Common myeloid progenitor, CD34-positive (primary cell): Measurements from ENCODE around the gene ICA1.

Source experiments
- CTCF ChIA-PET: fragments of 350-600 bp; sonication (Branson Sonifier 250); formaldehyde crosslinking; loops from one replicate; lab custom pipeline; 2021; ENCODE audit warnings: antibody characterized with exemption; lab: Charles Lee
- POLR2A ChIA-PET: fragments of 350-600 bp; sonication (Branson Sonifier 250); formaldehyde crosslinking; loops from one replicate; lab custom pipeline; 2021; ENCODE audit warnings: antibody characterized with exemption; lab: Charles Lee
- DNase-seq, 3 donors: peaks; one replicate each; pipeline versions ENCODE4 v3.0.0 to v3.0.0-alpha.2; 2013
- H3K27ac ChIP-seq, 2 experiments: 1 replicate in 1 of 2; 2 replicates in 1 of 2; pipeline ENCODE4 v1.7.0; 2013; ENCODE audit warnings: inconsistent platforms in 2 of 2, low read length in 2 of 2, mild to moderate bottlenecking in 2 of 2, low read depth in 1 of 2, moderate library complexity in 1 of 2; ENCODE audit not compliant: severe bottlenecking in 2 of 2, insufficient read depth in 1 of 2, poor library complexity in 1 of 2
- H3K27me3 ChIP-seq, 5 experiments: replicated peaks in 2 of 5; 1 replicate in 3 of 5; 2 replicates in 2 of 5; pipeline versions ENCODE4 v1.6.1 to v1.7.0; 2013; ENCODE audit warnings: low read length in 4 of 5, mild to moderate bottlenecking in 2 of 5, moderate library complexity in 2 of 5, inconsistent platforms in 1 of 5; ENCODE audit not compliant: insufficient read depth in 5 of 5, control insufficient read depth in 4 of 5
- H3K36me3 ChIP-seq, 4 experiments: 1 replicate in 2 of 4; 2 replicates in 2 of 4; pipeline versions ENCODE4 v1.6.1 to v1.7.0; 2013; ENCODE audit warnings: low read length in 3 of 4, control low read depth in 1 of 4, mild to moderate bottlenecking in 1 of 4; ENCODE audit not compliant: control insufficient read depth in 4 of 4, insufficient read depth in 4 of 4
- H3K4me1 ChIP-seq, 4 experiments: 1 replicate in 3 of 4; 2 replicates in 1 of 4; pipeline versions ENCODE4 v1.6.1 to v1.7.1; 2013; ENCODE audit warnings: low read length in 3 of 4, mild to moderate bottlenecking in 3 of 4, control low read depth in 1 of 4, inconsistent platforms in 1 of 4, moderate library complexity in 1 of 4; ENCODE audit not compliant: control insufficient read depth in 4 of 4, insufficient read depth in 4 of 4; ENCODE audit errors: control extremely low read depth in 1 of 4
- H3K4me3 ChIP-seq, 7 experiments: 1 replicate in 4 of 7; 2 replicates in 3 of 7; pipeline versions ENCODE4 v1.5.1 to v1.7.0; 2013; ENCODE audit warnings: mild to moderate bottlenecking in 7 of 7, low read length in 6 of 7, moderate library complexity in 6 of 7, inconsistent platforms in 2 of 7, low read depth in 2 of 7, control low read depth in 1 of 7; ENCODE audit not compliant: insufficient read depth in 4 of 7, control insufficient read depth in 1 of 7; ENCODE audit errors: extremely low read depth in 1 of 7
- H3K9me3 ChIP-seq, 5 experiments: 1 replicate in 4 of 5; 2 replicates in 1 of 5; pipeline versions ENCODE4 v1.6.1 to v1.7.1; 2013; ENCODE audit warnings: low read length in 4 of 5, mild to moderate bottlenecking in 2 of 5, inconsistent platforms in 1 of 5, low read depth in 1 of 5, moderate library complexity in 1 of 5; ENCODE audit not compliant: control insufficient read depth in 4 of 5, insufficient read depth in 2 of 5; ENCODE audit errors: control extremely low read depth in 1 of 5
- WGBS: methylation state at CpG from one replicate; pipeline ENCODE4 v1.1.5; 2013; ENCODE audit not compliant: insufficient coverage; 5-methylcytosine and 5-hydroxymethylcytosine counted together

Gene ICA1

GRCh38 chr7:8130663-8131062 is 131.3 kb downstream of the ICA1 start:
- Histone ChIP-seq H3K9me3 (no peaks in the 10 kb centered on the region), H3K27me3 (no peaks in the 10 kb centered on the region), H3K27ac (no peak overlapping the region), H3K4me3 (no peak overlapping the region), H3K36me3 (peaks cover 0 to 5% (median 1%) of the 10 kb centered on the region in 4 experiments), H3K4me1 (peaks cover 6 to 33% (median 21%) of the 10 kb centered on the region in 4 experiments)
- POLR2A ChIA-PET: no interaction called here
- CTCF ChIA-PET: no interaction called here
- WGBS: 100% methylated on average over 1 of the region's 1 CpG
- no peak for DNase-seq

DNA sequence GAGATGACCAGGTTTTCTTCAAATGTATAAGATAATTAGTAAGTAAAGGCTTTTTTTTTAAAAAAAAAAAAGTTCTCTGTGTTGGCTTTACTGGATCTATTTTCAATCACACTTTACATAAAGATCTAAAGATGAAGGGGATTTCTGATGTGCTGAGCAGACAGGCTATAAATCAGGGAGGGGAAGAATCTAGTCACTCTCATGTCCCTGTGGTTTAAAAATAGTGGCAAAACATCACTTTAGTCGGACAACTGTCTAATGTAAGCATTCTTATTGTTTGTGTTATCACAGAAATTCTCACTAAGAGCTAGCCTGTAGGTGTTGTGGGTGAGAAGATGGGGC is 132.7 kb downstream of the ICA1 start:
- CTCF ChIA-PET: no interaction called here
- H3K4me3 ChIP-seq: no peak overlapping the region
- no CpG with 5 or more reads among the region's 1 CpG for WGBS
- peaks cover 0 to 3% (median 1%) of the 10 kb centered on the region in 4 experiments for H3K36me3 ChIP-seq
- H3K27ac ChIP-seq: no peak overlapping the region
- peaks cover 6 to 41% (median 26%) of the 10 kb centered on the region in 4 experiments for H3K4me1 ChIP-seq
- POLR2A ChIA-PET: no interaction called here
- H3K9me3 ChIP-seq: no peaks in the 10 kb centered on the region
- H3K27me3 ChIP-seq: no peaks in the 10 kb centered on the region
- DNase-seq: peak in 1 of 3 donors; percentile 19

GRCh38 chr7:8128449-8129317 is 133.3 kb downstream of the ICA1 start:
- H3K4me3 ChIP-seq: no peak overlapping the region
- H3K36me3 ChIP-seq: peaks cover 0 to 3% (median 1%) of the 10 kb centered on the region in 4 experiments
- peak; percentile 15 to 73 (median 58) for DNase-seq
- peaks cover 6 to 41% (median 26%) of the 10 kb centered on the region in 4 experiments for H3K4me1 ChIP-seq
- no peaks in the 10 kb centered on the region for H3K27me3 ChIP-seq
- POLR2A ChIA-PET: no interaction called here
- H3K27ac ChIP-seq: no peak overlapping the region
- WGBS: 100% methylated on average over 10 of the region's 12 CpGs
- CTCF ChIA-PET: no interaction called here
- no peaks in the 10 kb centered on the region for H3K9me3 ChIP-seq

DNA sequence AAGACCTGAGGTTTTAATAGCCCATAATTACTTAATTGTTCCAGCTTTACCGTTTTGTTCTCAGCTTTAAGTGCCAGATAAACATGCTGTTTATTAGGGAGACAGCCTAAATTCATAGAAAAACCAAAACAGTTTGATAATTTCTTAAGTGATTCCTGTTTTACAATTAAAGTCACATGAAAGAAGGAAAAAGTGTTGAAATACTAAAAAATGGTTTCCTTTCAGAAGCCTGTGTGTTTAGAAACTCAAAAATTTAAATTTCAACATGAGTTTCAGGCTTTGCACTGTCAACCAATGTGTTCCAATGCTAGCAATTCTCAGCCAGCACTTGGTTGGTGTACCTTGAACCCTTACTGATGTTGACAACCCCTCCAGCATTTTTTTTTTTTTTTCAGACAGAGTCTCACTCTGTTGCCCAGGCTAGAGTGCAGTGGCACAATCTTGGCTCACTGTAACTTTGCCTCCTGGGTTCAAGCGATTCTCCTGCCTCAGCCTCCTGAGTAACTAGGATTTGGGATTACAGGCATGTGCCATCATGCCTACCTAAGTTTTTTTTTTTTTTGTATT is 135.3 kb downstream of the ICA1 start:
- Histone ChIP-seq H3K4me3 (no peak overlapping the region), H3K4me1 (peaks cover 6 to 27% (median 20%) of the 10 kb centered on the region in 4 experiments), H3K36me3 (peaks cover 0 to 10% (median 5%) of the 10 kb centered on the region in 4 experiments), H3K27me3 (no peaks in the 10 kb centered on the region), H3K9me3 (no peaks in the 10 kb centered on the region), H3K27ac (no peak overlapping the region)
- POLR2A ChIA-PET: interaction anchor here (1.1 kb wide), 1 partner anchor 158 kb away, joined by 4 read pairs; the partner anchor contains the start of gene GLCCI1
- CTCF ChIA-PET: interaction anchor here (1.1 kb wide), 1 partner anchor 169 kb away, joined by 3 read pairs; no protein-coding TSS in a partner anchor
- WGBS: no CpG with 5 or more reads among the region's 2 CpGs
- no peak for DNase-seq

- peaks cover 0 to 11% (median 6%) of the 10 kb centered on the region in 4 experiments for H3K36me3 ChIP-seq
- peak overlapping the region in 1 of 7 experiments; percentile 0 for H3K4me3 ChIP-seq
- peak overlapping the region in 1 of 2 experiments; percentile 28 for H3K27ac ChIP-seq
- POLR2A ChIA-PET: interaction anchor here (1.1 kb wide), 1 partner anchor 158 kb away, joined by 4 read pairs; the partner anchor contains the start of gene GLCCI1
- CTCF ChIA-PET: interaction anchor here (0.6 to 1.8 kb wide), 4 partner anchors 23 to 170 kb away, joined by 3 to 4 read pairs (median 3); no protein-coding TSS in a partner anchor
- WGBS: 22% methylated on average over 6 of the region's 8 CpGs
- no peaks in the 10 kb centered on the region for H3K27me3 ChIP-seq
- no peaks in the 10 kb centered on the region for H3K9me3 ChIP-seq
- H3K4me1 ChIP-seq: peaks cover 6 to 26% (median 20%) of the 10 kb centered on the region in 4 experiments
- DNase-seq: peak; percentile 58 to 91 (median 89)
These were observed 136.1 kb downstream of the ICA1 start for GRCh38 chr7:8125680-8126444.

GRCh38 chr7:8121243-8121642 is 140.7 kb downstream of the ICA1 start:
- Histone ChIP-seq H3K4me1 (peaks cover 1 to 14% (median 11%) of the 10 kb centered on the region in 4 experiments), H3K4me3 (no peak overlapping the region), H3K36me3 (peaks cover 0 to 13% (median 8%) of the 10 kb centered on the region in 4 experiments), H3K27ac (no peak overlapping the region), H3K27me3 (no peaks in the 10 kb centered on the region), H3K9me3 (no peaks in the 10 kb centered on the region)
- 96% methylated on average over 3 of the region's 3 CpGs for WGBS
- ChIA-PET POLR2A (no interaction called here), CTCF (interaction anchor here (1.1 kb wide), 1 partner anchor 12 kb away, joined by 3 read pairs; no protein-coding TSS in a partner anchor)
- no peak for DNase-seq
